Measurements from ENCODE around the gene UBR3.

GRCh38 chr2:169840747-169841142, 13.5 kb downstream of the UBR3 start:
- TF ChIP-seq GATA3 (IDR thresholded peaks at IDR 0.05; ENCODE audit: low read depth, low read length) (no peak), GATA2 (IDR thresholded peaks at IDR 0.05; ENCODE audit: low read depth, low read length) (no peak)

All from SH-SY5Y (cell line).